ENCODE measurements around the gene VILL. TPM values are rescaled to one million over a fixed set of nuclear protein-coding genes. Genes with fewer than 3 reads are reported as not detected.
"Not testable (repeated sequence)": the region's sequence is repeated elsewhere in the genome, so short reads cannot be mapped to it uniquely, and the experiment has no call there.

VILL gene
- total RNA-seq, 4 donors from 2014 or later: 5.5 to 13.0 (median 9.5) TPM

DNA sequence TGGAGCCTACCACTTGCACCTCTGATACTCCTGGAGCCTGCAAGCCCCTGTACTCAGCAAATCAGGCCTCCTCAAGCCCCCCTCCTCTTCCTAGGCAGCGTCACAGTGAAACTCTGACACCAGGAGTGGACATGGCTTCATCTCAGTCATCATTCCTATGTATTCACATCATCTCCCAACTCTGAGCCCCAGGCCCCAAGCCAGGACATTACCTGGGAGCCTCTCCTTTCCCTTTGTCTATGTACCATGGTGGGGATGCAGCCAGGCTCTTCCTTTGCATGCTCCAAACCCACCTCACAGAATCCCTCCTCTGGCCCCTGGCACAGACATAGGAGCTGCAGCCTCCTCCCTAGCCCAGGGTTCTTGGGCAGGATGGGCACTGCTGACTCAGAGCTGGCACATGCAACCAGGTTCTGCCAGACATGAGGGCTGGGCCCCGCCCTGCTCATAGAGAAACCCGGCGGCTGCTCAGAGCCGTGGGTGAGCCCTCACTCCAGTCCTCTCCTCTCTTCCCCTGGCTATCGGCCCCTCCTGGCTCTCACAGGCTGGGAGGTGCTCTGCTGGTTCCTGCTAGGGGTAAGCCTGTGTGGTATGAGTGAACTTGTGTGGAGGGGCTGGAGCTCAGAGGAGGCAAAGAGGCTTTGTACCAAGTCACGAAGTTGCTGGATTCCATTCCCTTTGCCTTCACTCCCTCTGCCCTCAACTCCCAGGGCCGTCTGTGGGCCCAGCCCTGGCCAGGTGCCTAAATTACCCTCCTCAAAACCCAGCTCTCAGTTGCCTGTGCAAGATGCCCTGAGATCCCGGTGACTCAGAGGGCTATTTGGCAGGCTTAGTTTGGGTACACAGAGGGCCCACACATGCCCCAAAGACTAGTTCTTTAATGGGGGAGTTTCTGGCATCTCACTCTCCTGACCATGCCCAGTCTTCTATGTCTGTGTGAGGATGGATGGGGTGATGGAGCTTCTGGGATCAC is 40.7 kb downstream of the VILL start:
- intact Hi-C loops (cut with DNase I): no loop called here
- Histone ChIP-seq H3K4me3 (replicated peaks in 1 of 3) (no peak overlapping the region), H3K27me3 (no peaks in the 10 kb centered on the region), H3K4me1 (peaks cover 22 to 25% of the 10 kb centered on the region in 2 donors), H3K36me3 (no peaks in the 10 kb centered on the region), H3K9me3 (no peaks in the 10 kb centered on the region), H3K27ac (peak overlapping the region; percentile 41 to 94 (median 81))
- DNase-seq: peak; percentile 76 to 80
- TF ChIP-seq POLR2A (IDR thresholded peaks at IDR 0.05) (peak in 1 of 2 donors; percentile 10), CTCF (IDR thresholded peaks at IDR 0.05) (no peak)
- 47 to 55% methylated on average over 5 to 9 of the region's 9 CpGs for WGBS, 2 donors

DNA sequence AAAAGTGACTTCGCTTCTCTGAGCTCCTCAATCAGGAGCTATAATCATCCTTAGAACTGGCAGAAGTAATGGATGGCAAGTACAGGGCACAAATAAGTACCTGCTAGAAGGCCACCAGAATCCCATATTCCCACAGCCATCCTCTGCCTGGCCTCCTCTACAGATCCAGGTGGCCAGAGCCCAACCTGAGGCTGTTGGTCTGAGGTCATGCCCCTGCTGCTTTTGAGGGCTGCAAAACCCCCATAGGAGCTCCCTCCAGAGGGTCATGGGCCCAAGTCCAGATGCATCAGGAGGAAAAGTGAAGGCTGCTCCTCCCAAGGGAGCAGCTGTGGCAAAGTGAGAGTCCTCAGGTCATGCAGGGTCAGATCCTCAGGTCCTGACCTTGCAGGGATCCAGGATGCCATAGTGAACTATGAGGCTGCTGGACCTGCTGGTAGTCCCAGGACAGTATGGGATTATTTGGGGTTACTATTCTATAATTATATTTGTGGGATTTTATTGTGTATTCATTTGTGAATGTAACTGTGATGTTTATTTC is 41.8 kb downstream of the VILL start:
- DNase-seq: no peak
- TF ChIP-seq CTCF (IDR thresholded peaks at IDR 0.05): no peak
- TF ChIP-seq POLR2A (IDR thresholded peaks at IDR 0.05): no peak
- H3K36me3 ChIP-seq: no peaks in the 10 kb centered on the region
- 100% methylated on average over 1 of the region's 1 CpG for WGBS, 2 donors
- H3K27me3 ChIP-seq: no peaks in the 10 kb centered on the region
- intact Hi-C loops (cut with DNase I): no loop called here
- no peak overlapping the region for H3K27ac ChIP-seq
- H3K4me3 ChIP-seq (replicated peaks in 1 of 3): no peak overlapping the region
- no peaks in the 10 kb centered on the region for H3K9me3 ChIP-seq
- H3K4me1 ChIP-seq: peaks cover 22 to 25% of the 10 kb centered on the region in 2 donors

DNA sequence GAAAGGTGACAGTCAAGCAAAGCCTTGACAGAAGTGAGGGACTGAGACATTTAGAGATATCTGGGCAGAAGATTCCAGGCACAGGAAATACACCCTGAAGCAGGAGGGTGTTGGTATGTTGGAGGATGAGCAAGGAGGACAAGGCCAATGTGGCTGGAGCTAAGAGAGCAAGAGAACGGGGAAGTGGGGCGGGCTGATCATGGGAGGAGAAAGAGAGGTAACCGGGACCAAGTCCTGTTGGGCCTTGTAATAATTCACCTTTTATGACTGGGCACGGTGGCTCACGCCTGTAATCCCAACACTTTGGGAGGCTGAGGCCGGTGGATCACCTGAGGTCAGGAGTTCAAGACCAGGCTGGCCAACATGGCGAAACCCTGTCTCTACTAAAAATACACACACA is 43.0 kb downstream of the VILL start:
- DNase-seq; H3K36me3 ChIP-seq; H3K9me3 ChIP-seq; H3K27me3 ChIP-seq; intact Hi-C loops (cut with DNase I); H3K4me3 ChIP-seq (replicated peaks in 1 of 3); H3K27ac ChIP-seq: not testable (repeated sequence)
- H3K4me1 ChIP-seq: peaks cover 22 to 23% of the 10 kb centered on the region in 2 donors
- WGBS, 2 donors: 94 to 98% methylated on average over 6 of the region's 7 CpGs

DNA sequence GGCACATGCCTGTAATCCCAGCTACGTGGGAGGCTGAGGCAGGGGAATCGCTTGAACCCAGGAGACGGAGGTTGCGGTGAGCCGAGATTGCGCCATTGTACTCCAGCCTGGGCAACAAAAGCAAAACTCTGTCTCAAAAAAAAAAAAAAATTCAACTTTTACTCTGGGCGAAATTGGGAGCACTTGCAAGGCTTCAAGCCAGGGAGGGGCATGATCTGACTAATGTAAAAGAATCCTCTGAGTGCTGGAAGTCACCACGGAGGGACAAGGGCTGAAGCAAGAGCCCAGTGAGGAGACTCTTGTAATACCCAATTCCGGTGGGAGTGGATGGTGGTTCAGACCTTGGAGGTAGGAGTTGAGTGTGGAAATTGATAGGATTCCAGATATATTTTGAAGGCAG is 43.7 kb downstream of the VILL start:
- H3K4me1 ChIP-seq: peaks cover 19 to 22% of the 10 kb centered on the region in 2 donors
- H3K4me3 ChIP-seq (replicated peaks in 1 of 3); H3K27ac ChIP-seq; intact Hi-C loops (cut with DNase I); H3K9me3 ChIP-seq; H3K36me3 ChIP-seq; DNase-seq; H3K27me3 ChIP-seq: not testable (repeated sequence)
- 86 to 92% methylated on average over 9 of the region's 9 CpGs for WGBS, 2 donors

GRCh38 chr3:38036286-38036685 is 45.7 kb downstream of the VILL start:
- DNase-seq: no peak
- 94 to 95% methylated on average over 5 of the region's 5 CpGs for WGBS, 2 donors
- Histone ChIP-seq H3K9me3 (no peaks in the 10 kb centered on the region), H3K27ac (no peak overlapping the region), H3K4me3 (replicated peaks in 1 of 3) (no peak overlapping the region), H3K27me3 (no peaks in the 10 kb centered on the region), H3K4me1 (peaks cover 6 to 13% of the 10 kb centered on the region in 2 donors), H3K36me3 (no peaks in the 10 kb centered on the region)
- intact Hi-C loops (cut with DNase I): no loop called here
- TF ChIP-seq CTCF (IDR thresholded peaks at IDR 0.05): no peak
- no peak for TF ChIP-seq POLR2A (IDR thresholded peaks at IDR 0.05)

DNA sequence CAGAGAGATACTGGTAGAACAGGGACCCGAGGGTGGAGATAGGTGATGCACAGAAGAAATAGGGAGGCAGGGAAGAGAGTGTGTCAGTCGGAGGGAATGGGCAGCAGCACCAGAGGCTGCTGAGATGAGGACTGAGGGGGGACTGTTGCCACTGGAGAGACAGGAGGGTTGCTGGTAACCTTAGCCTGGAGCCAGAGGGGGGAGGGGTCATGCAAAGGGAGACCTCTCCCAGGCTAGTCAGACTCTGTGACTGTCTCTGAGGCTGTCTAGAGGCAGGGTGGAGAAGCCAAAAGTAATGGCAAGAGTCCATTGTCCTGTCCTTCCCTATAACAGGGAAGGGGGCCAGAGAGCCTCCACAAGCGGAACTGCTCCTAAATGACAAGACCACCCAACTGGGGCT is 46.3 kb downstream of the VILL start:
- Histone ChIP-seq H3K4me1 (peaks cover under 1 to 12% of the 10 kb centered on the region in 2 donors), H3K4me3 (replicated peaks in 1 of 3) (no peak overlapping the region), H3K27me3 (no peaks in the 10 kb centered on the region), H3K36me3 (no peaks in the 10 kb centered on the region), H3K9me3 (no peaks in the 10 kb centered on the region), H3K27ac (no peak overlapping the region)
- TF ChIP-seq CTCF (IDR thresholded peaks at IDR 0.05) (no peak), POLR2A (IDR thresholded peaks at IDR 0.05) (no peak)
- WGBS, 2 donors: 77 to 86% methylated on average over 3 of the region's 3 CpGs
- intact Hi-C loops (cut with DNase I): no loop called here
- DNase-seq: no peak
